NT2/D1 (cell line): ENCODE measurements around the gene PCSK2.

Experiments used
- SUZ12 ChIP-seq: IDR thresholded peaks from 2 replicates; pipeline ENCODE4 v1.6.1; 2011; ENCODE audit not compliant: insufficient read length, insufficient read depth; ENCODE audit errors: extremely low read depth
- YY1 ChIP-seq: IDR thresholded peaks from 2 replicates; pipeline ENCODE4 v1.6.1; 2011; ENCODE audit not compliant: insufficient read length, insufficient read depth
- ZNF274 ChIP-seq: IDR thresholded peaks from 2 replicates; pipeline ENCODE4 v1.6.1; 2011; ENCODE audit warnings: mild to moderate bottlenecking, low read depth, low read length

GRCh38 chr20:17295151-17295726 is 68.4 kb downstream of the PCSK2 start:
- TF ChIP-seq SUZ12 (no peak), YY1 (no peak), ZNF274 (no peak)
